OCI-M2 (cell line): ENCODE measurements around the gene OR52E1.
"Not testable (repeated sequence)": the region's sequence is repeated elsewhere in the genome, so short reads cannot be mapped to it uniquely, and the experiment has no call there.

Experiments used
- DNase-seq: peaks from one replicate; lab custom pipeline; 2025; ENCODE audit not compliant: unreplicated experiment; lab: John Stamatoyannopoulos, UW

The OR52E1 gene

GRCh38 chr11:5069272-5069671 lies at the start of gene OR52E1:
OR52E1 (plus strand) TSS chr11:5069572.
- DNase-seq = no peak

DNA sequence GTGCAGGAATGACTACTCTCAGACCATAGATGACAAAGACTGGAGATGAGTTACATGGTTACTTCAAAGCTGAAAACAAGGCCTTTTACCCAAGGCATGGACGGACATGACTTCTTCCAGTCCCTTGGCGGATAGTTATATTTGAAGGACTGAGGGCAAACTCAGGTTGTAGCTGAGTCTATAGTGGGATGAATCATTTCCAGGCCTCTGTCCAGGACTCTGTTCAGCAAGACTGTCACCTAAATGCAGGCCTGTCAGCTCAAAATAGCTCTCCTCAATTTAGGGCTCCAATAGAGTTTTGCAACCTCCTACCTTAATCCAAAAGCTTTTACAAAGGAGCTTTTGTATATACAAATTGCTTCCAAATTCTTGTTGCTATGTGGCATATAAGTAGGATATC lies 47.4 kb upstream of the OR52E1 start:
- DNase-seq = no peak

DNA sequence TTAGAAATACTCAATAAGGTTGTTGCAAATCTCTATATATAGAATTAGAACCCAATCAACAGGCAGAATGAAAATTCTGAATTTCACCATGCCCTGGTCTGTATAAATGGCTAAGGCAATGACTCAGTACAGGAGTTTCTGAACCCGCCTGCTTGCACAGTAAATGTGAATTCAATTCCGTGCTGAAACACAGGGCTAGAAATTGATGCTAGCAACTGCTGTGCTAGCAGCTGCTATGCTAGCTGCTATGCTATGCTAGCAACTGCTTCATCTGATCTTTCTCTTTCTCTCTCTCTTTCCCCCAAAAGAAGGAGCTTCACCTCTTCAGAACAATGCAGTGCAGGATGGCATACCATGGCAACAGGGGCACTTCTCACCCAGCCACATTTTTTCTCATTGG lies 32.7 kb upstream of the OR52E1 start:
- no peak for DNase-seq

DNA sequence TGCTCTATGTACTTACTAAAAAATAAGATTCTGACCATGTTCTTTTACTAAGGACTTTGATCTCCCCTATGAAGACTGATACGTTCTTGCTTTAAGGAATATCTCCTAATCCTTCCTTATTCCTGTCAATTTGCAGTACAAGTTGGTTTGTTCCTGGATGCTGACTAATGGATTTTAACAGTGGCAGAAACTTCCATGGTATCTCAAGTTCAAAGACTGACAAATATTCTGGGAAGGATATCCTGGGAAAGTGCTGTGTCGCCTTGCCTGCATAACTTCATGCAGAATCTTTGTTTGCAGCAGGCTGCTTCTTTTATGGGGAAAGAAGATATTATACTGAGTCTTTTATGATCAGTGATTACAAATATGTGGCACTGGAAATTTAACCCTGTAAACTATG lies 31.4 kb upstream of the OR52E1 start:
- DNase-seq = no peak

DNA sequence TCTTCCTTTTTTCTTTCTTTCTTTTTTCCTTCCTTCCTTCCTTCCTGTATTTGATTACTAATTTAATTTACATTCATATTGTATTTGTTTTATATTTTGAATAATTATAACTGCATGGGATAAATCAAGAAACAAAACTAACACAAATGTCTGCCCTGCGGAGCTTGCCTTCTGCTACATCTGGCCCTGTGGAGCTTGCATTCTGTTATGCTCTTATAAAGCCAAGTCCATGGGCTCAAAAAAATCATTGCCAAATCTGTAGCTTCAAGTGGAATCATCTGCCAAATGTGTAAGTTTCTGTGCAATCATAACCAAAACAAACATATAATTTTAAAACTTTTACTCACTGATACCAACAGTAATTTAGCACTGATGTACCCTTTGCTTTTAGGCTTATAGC lies 31.0 kb upstream of the OR52E1 start:
- DNase-seq = no peak

DNA sequence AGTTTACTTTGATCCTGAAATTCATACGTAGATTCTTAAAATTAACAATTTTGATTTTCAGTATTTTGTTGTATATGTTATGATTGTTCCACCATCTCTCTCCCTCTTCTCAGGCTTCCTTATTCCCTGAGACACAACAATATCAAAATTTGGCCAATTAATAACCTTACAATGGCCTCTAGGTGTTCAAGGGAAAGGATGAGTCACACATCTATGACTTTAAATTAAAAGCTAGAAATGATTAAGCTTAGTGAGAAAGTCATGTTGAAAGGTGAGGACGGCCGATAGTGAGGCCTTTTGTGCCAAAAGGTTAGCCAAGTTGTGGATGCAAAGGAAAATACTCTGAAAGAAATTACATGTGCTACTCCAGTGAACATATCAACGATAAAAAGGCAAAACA lies 28.5 kb upstream of the OR52E1 start:
- DNase-seq = no peak

DNA sequence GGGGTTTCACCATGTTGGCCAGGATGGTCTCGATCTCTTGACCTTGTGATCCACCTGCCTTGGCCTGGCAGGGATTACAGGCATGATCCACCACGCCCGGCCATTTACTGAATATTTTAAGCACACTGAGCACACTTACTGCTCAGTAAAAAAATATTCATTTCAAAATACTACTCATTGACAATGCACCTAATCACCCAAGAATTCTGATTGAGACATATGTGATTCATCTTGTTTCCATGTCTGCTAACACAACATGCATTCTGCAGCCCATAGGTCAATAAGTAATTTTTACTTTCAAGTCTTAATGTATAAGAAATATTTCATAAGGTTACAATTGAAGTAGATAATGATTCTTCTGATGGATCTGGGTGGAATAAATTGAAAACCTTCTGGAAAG lies 27.3 kb upstream of the OR52E1 start:
- no peak for DNase-seq

GRCh38 chr11:5043380-5043779 lies 26.0 kb upstream of the OR52E1 start:
- no peak for DNase-seq

DNA sequence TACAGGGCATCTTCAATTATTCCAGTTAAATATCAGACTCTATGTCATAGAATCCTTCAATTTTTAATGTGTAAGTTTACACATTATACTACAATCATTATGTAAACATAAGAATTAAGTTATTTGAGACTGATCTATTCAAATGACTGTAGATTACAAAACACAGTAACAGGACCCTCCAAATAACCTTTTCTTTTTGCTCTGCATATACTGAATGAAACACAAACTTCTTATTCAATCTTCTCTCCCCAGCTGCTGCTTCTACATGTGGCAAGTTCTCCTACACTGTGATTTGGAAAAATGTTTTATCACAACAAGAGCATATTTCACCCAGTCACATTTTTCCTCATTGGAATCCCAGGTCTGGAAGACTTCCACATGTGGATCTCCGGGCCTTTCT lies 23.1 kb upstream of the OR52E1 start, which contains the start of gene OR52J3:
TSS of gene OR52J3 (plus strand) at position 301 of the 400 bp plus-strand sequence. CDS start at position 301, 0 bp downstream.
- DNase-seq = no peak

GRCh38 chr11:5046754-5047330 lies 22.5 kb upstream of the OR52E1 start:
- no peak for DNase-seq

- DNase-seq = not testable (repeated sequence)
Observed at GRCh38 chr11:5058679-5059078, 10.7 kb upstream of the OR52E1 start.

GRCh38 chr11:5059391-5059790 lies 10.0 kb upstream of the OR52E1 start, which contains the start of gene OR52E2:
OR52E2 (minus strand) TSS chr11:5059627; CDS start chr11:5059627, 0 bp downstream.
- DNase-seq = no peak

- no peak for DNase-seq
Observed at GRCh38 chr11:5065027-5065426, 4.3 kb upstream of the OR52E1 start.

DNA sequence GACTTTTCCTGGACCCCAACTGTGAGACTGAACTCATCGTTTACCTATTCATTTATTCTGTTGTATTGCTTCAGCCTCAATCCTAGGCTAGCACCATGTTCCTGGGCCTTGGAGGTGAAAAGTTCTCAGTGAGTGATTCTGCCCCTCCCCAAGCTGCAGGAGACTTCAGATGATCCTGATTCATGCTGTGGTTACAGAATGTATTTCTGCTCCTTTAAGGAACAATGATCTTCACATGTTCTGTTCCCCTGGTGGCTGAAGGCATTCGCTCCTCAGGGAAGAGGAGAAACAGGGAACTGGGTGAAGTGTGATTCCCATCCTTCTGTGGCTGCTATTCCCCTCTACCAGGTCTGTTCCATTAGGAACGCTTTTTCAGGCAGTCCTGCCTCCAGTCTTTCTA lies 2.4 kb downstream of the OR52E1 start:
- no peak for DNase-seq

GRCh38 chr11:5081405-5081804 lies 12.0 kb downstream of the OR52E1 start:
- DNase-seq = no peak

DNA sequence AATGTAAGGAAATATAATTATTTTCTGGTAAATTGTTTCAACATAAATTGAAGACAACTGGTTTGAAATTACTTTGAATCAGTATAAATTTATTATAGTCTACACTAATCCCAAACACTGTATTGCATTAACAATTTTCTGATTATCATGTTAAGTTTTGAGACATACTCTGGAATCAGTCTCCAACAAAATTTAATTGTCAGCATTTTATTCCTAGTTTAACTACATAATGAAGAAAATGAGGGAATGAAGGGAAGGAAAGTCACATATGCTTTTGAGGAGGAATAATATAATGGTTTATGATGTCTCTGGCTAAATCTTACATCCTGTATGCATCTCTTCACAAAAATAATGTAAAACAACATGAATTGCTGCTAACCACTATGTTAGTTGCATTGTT lies 14.2 kb downstream of the OR52E1 start:
- DNase-seq = no peak

GRCh38 chr11:5088556-5088955 lies 19.2 kb downstream of the OR52E1 start:
- DNase-seq = no peak

GRCh38 chr11:5090668-5091067 lies 21.3 kb downstream of the OR52E1 start:
- DNase-seq = no peak

DNA sequence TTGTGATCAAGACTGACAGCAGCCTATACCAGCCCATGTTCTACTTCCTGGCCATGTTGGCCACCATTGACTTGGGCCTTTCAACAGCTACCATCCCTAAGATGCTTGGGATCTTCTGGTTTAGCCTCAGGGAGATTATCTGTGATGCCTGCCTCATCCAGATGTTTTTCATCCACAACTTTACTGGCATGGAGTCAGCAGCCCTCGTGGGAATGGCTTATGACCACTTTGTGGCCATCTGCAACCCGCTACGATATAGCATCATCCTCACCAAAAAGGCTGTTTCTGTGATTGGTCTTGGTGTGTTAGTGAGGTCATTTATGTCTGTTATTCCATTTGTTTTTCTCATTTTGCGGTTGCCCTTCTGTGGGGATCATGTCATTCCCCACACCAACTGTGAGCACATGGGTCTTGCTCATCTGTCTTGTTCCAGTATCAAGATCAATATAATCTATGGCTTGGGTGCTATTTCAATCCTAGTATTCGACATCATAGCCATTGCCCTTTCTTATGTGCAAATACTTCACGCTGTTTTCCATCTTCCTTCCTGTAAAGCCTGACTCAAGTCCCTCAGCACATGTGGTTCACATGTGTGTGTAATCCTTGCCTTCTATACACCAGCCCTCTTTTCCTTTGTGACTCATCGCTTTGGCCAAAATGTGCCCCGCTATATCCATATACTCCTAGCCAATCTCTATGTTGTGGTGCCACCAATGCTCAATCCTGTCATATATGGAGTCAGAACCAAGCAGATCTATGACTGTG lies 23.6 kb downstream of the OR52E1 start:
- DNase-seq = no peak

DNA sequence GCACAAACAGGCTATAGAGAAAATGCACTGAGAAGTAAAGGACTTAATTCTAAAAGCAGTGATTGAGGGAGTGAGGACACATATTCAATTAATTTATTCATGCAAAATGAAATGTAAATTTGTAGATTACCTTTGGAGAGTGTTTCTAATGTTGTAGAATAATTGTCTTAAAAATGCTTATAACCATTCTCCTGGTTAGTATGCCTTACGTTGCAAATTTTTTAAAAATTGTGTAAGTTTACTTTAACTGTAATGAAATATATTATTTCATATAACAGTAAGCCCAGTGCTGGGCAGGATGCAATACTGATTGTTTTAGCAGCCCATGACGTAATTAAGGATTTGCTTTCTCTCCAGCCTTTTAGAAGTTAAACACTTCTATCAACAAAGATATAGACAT lies 26.6 kb downstream of the OR52E1 start:
- no peak for DNase-seq

DNA sequence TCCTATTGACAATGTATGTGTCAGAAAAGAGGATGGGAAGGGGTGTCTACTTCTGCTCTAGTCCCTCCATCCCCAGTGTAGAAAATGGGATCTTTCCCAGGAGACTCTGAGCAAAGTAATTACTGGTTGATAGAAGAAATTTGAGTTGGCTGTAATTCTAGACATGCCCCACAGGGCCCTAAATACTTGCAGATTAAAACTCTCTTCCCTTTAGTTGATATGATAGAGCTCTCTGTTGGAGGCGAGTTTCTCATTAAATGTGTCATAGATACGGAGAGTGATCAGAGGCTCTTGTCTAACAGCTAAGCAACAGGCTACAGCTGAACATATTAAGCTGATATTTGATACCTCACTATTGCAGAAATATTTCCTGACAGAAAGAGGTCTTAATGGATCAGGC lies 32.9 kb downstream of the OR52E1 start:
- DNase-seq = no peak

- no peak for DNase-seq
Observed at GRCh38 chr11:5103066-5103465, 33.7 kb downstream of the OR52E1 start.

DNA sequence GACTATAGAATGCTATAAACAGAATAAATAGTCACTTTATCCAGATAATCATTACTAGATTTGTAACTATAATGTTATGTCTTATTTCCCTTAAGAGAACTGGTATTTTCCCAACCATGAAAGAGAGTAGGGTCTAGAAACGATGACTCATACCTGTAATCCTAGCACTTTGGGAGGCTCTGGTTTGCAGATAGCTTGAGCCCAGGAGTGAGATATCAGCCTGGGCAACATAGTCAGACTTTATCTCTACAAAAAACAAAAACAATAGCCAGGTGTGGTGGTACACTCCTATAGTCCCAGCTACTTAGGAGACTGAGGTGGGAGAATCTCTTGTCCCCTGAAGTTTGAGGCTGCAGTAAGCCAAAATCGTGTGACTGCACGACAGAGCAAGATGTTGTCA lies 37.9 kb downstream of the OR52E1 start:
- no peak for DNase-seq
